GM12878 (cell line): ENCODE data around the gene ART4. TPM values are rescaled to one million over a fixed set of nuclear protein-coding genes. Genes with fewer than 3 reads are reported as not detected.
A peak's percentile ranks its signal among the peaks of the same experiment; 100 is the strongest.

Source experiments
- ATAC-seq: fragments of 200-7000 bp; cut with Tn5 transposase; 3 replicates; pipeline ENCODE4 v1.9.1; 2020; ENCODE audit warnings: mild to moderate bottlenecking, moderate library complexity
- BruUV-seq: library from RNA; stranded (reverse); fragments of 400-500 nt; replicated peaks from 2 replicates; lab custom pipeline; 2021; lab: Mats Ljungman, UMichigan
- CTCF ChIA-PET: fragments of 300-600 bp; sonication (Branson Sonifier 250); formaldehyde crosslinking; extraction: SDS; loops from one replicate; lab custom pipeline; 2021; ENCODE audit warnings: inconsistent platforms; lab: Yijun Ruan, JAX
- POLR2A ChIA-PET: fragments of 350-600 bp; formaldehyde crosslinking; extraction: SDS; loops from one replicate; lab custom pipeline; 2021; ENCODE audit warnings: inconsistent platforms; lab: Charles Lee
- RAD21 ChIA-PET: fragments of 300-600 bp; sonication (Branson Sonifier 250); formaldehyde crosslinking; loops from one replicate; lab custom pipeline; 2023; ENCODE audit warnings: antibody characterized with exemption; ENCODE audit not compliant: unreplicated experiment; lab: Charles Lee
- SMC1A ChIA-PET: fragments of 300-600 bp; sonication (Branson Sonifier 250); formaldehyde crosslinking; loops from one replicate; lab custom pipeline; 2023; ENCODE audit not compliant: unreplicated experiment, uncharacterized antibody; lab: Charles Lee
- DNase-seq: peaks from one replicate; pipeline ENCODE4 v3.0.0-alpha.2; 2011; ENCODE audit warnings: low read depth, low spot score
- FAIRE-seq: peaks from 3 replicates; lab custom pipeline; 2011; peaks lifted over from hg19 to GRCh38; lab: Jason Lieb, UNC
- H2AFZ ChIP-seq: 2 replicates; pipeline ENCODE4 v1.6.0; 2011; ENCODE audit warnings: low read depth, low read length, control low read depth; ENCODE audit not compliant: control insufficient read depth
- H3K27ac ChIP-seq: 2 replicates; pipeline ENCODE4 v1.5.1; 2011; ENCODE audit warnings: control low read depth; ENCODE audit not compliant: control insufficient read depth, insufficient read depth
- H3K27me3 ChIP-seq, 2 experiments: replicated peaks in 1 of 2; 2 replicates each; pipeline versions ENCODE4 v1.6.0 to v1.6.1; 2011; ENCODE audit warnings: low read length in 1 of 2; ENCODE audit not compliant: control insufficient read depth in 2 of 2, insufficient read depth in 2 of 2
- H3K36me3 ChIP-seq, 2 experiments: 2 replicates each; pipeline ENCODE4 v1.5.1; 2011; ENCODE audit warnings: low read length in 1 of 2; ENCODE audit not compliant: control insufficient read depth in 2 of 2, insufficient read depth in 2 of 2
- H3K4me1 ChIP-seq: 2 replicates; pipeline ENCODE4 v1.6.1; 2011; ENCODE audit warnings: mild to moderate bottlenecking, low read length, moderate library complexity, mixed read lengths; ENCODE audit not compliant: control insufficient read depth, insufficient read depth
- H3K4me2 ChIP-seq: 2 replicates; pipeline ENCODE4 v1.6.0; 2011; ENCODE audit warnings: control low read depth; ENCODE audit not compliant: control insufficient read depth, insufficient read depth
- H3K4me3 ChIP-seq: fragments of 200-600 bp; sonication (generic); 2 replicates; pipeline ENCODE4 v1.5.1; 2016
- H3K79me2 ChIP-seq: 2 replicates; pipeline ENCODE4 v1.6.0; 2011; ENCODE audit warnings: low read length; ENCODE audit not compliant: control insufficient read depth, insufficient read depth
- H3K9ac ChIP-seq: 2 replicates; pipeline ENCODE4 v1.8.0; 2011; ENCODE audit warnings: low read length, control low read depth, mixed read lengths; ENCODE audit not compliant: control insufficient read depth, insufficient read depth
- H3K9me3 ChIP-seq: replicated peaks from 3 replicates; pipeline ENCODE4 v1.5.1; 2011; ENCODE audit warnings: mild to moderate bottlenecking, low read length; ENCODE audit not compliant: control insufficient read depth, insufficient read depth
- H4K20me1 ChIP-seq: 2 replicates; pipeline ENCODE4 v1.6.0; 2011; ENCODE audit not compliant: control insufficient read depth, insufficient read depth
- HCFC1 ChIP-seq: fragments of 150-350 bp; IDR thresholded peaks from 2 replicates; pipeline ENCODE4 v1.6.1; 2014; ENCODE audit warnings: low read length
- IKZF2 ChIP-seq, 2 experiments: fragments of 450-650 bp; IDR thresholded peaks; 2 replicates each; pipeline ENCODE4 v1.6.1; 2017; ENCODE audit warnings: mild to moderate bottlenecking in 2 of 2, moderate library complexity in 2 of 2
- NKRF ChIP-seq: fragments of 450-650 bp; conservative IDR thresholded peaks from 2 replicates; pipeline ENCODE4 v1.6.1; 2017; ENCODE audit warnings: mild to moderate bottlenecking, moderate library complexity
- PAX5 ChIP-seq: IDR thresholded peaks from 2 replicates; pipeline ENCODE4 v1.6.1; 2011; ENCODE audit warnings: low read depth, low read length, borderline replicate concordance
- WGBS: methylation state at CpG from one replicate; pipeline ENCODE4 v1.1.6; 2016; ENCODE audit warnings: low lambda C conversion rate; ENCODE audit not compliant: insufficient replicate concordance, insufficient coverage; ENCODE audit errors: missing lambda C conversion rate; 5-methylcytosine and 5-hydroxymethylcytosine counted together
- in situ Hi-C: fragments of 300-500 bp; cut with MboI; formaldehyde crosslinking; loops from 9 replicates; pipeline ENCODE4 v1.14.3; 2018; ENCODE audit warnings: mixed read lengths
- intact Hi-C: fragments of 100-400 bp; cut with micrococcal nuclease; formaldehyde crosslinking; loops from one replicate; pipeline ENCODE4 v1.14.2; 2022; ENCODE audit not compliant: unreplicated experiment
- polyA plus RNA-seq, 11 experiments: library from polyadenylated mRNA; depleted of rRNA in 4 of 11; unstranded in 6 of 11; stranded (reverse) in 5 of 11; fragments of >200 nt; fragmentation: Nextera tagmentation in 4 of 11; fragmentation: Illumina TruSeq in 1 of 11; extraction: Ambion mirVana in 4 of 11; extraction: Trizol in 1 of 11; gene quantifications; 1 replicate in 1 of 11; 2 replicates in 10 of 11; pipeline versions ENCODE4 v1.2.1 to v1.2.3, GENCODE V29; 2011 to 2016; ENCODE audit warnings: inconsistent platforms in 2 of 11, missing spikeins in 2 of 11, low read depth in 1 of 11
- total RNA-seq, 4 experiments: library from RNA; depleted of rRNA in 3 of 4; stranded (reverse); fragments of >200 nt in 3 of 4; fragmentation: Illumina TruSeq in 1 of 4; extraction: Trizol in 1 of 4; gene quantifications; 2 replicates each; pipeline versions ENCODE4 v1.2.1 to v1.2.3, GENCODE V29; 2013 to 2021

ART4 gene
- total and polyA plus RNA-seq, 10 of the 15 experiments (the other 5 are each of a cell fraction or from before 2014, with no cell fraction given), result 0.02 TPM; not detected in 9

GRCh38 chr12:14854586-14855183 lies 11.4 kb upstream of the ART4 start:
- WGBS, result 34% methylated on average over 6 of the region's 6 CpGs
- no peak for FAIRE-seq
- Histone ChIP-seq H3K4me2 (no peak overlapping the region), H3K36me3 (no peaks in the 10 kb centered on the region), H3K9me3 (no peaks in the 10 kb centered on the region; the same call in 2 of the 3 replicates), H3K27ac (no peak overlapping the region), H3K27me3 (no peaks in the 10 kb centered on the region), H3K4me1 (no peaks in the 10 kb centered on the region), H2AFZ (no peak overlapping the region), H3K4me3 (no peak overlapping the region), H3K9ac (no peak overlapping the region), H3K79me2 (no peaks in the 10 kb centered on the region), H4K20me1 (no peaks in the 10 kb centered on the region)
- ChIA-PET CTCF (interaction anchor here (0.9 to 2.5 kb wide), 6 partner anchors 10 to 367 kb away, joined by 3 to 12 read pairs (median 4); partner anchors contain the start of gene RERG), POLR2A (no interaction called here), SMC1A (interaction anchor here (1.1 to 15.6 kb wide), 3 partner anchors 10 to 142 kb away, joined by 3 to 242 read pairs (median 3); no protein-coding TSS in a partner anchor), RAD21 (interaction anchor here (1.4 kb wide), 1 partner anchor 38 kb away, joined by 4 read pairs; no protein-coding TSS in a partner anchor)
- in situ Hi-C loops (no loop called here), intact Hi-C loops (no loop called here)
- no TSS peak for BruUV-seq
- no peak for DNase-seq
- ATAC-seq, result peak; percentile 84
- TF ChIP-seq PAX5 (peak; percentile 78), IKZF2 (IDR thresholded peaks at IDR 0.05) (0 out of 4 replicates have a peak, but pooled peaks of 1 of the 2 experiments have one; percentile 18), HCFC1 (no peak)

- WGBS, result 95% methylated on average over 3 of the region's 3 CpGs
- CTCF ChIA-PET, result interaction anchor here (0.9 to 9.9 kb wide), 5 partner anchors 10 to 365 kb away, joined by 3 to 82 read pairs (median 4); no protein-coding TSS in a partner anchor
- RAD21 ChIA-PET, result interaction anchor here (1.4 kb wide), 1 partner anchor 38 kb away, joined by 4 read pairs; no protein-coding TSS in a partner anchor
Observed at GRCh38 chr12:14853961-14854360, 10.6 kb upstream of the ART4 start.

More at GRCh38 chr12:14853961-14854360, 10.6 kb upstream of the ART4 start:
- Histone ChIP-seq H3K27me3 (no peaks in the 10 kb centered on the region), H3K4me3 (no peak overlapping the region), H3K79me2 (no peaks in the 10 kb centered on the region), H3K4me1 (no peaks in the 10 kb centered on the region), H3K9ac (no peak overlapping the region), H3K9me3 (no peaks in the 10 kb centered on the region; the same call in 2 of the 3 replicates), H3K36me3 (no peaks in the 10 kb centered on the region), H2AFZ (no peak overlapping the region), H4K20me1 (no peaks in the 10 kb centered on the region), H3K4me2 (no peak overlapping the region), H3K27ac (no peak overlapping the region)
- ChIA-PET SMC1A (interaction anchor here (15.6 kb wide), 1 partner anchor 143 kb away, joined by 242 read pairs; no protein-coding TSS in a partner anchor), POLR2A (no interaction called here)
- TF ChIP-seq NKRF, result no peak
- in situ Hi-C loops, result no loop called here
- no peak for FAIRE-seq
- no peak for DNase-seq
- ATAC-seq, result no peak
- BruUV-seq, result no TSS peak
- intact Hi-C loops, result no loop called here
